GM23248 (cell line): ENCODE results near the gene BRD2. TPM values are rescaled to one million over a fixed set of nuclear protein-coding genes. Genes with fewer than 3 reads are reported as not detected.

Experiments
- DNase-seq: peaks from one replicate; pipeline ENCODE4 v3.0.0-alpha.2; 2015
- H2AFZ ChIP-seq: fragments of 200-600 bp; sonication (generic); 2 replicates; pipeline ENCODE4 v1.6.1; 2016; ENCODE audit warnings: antibody characterized with exemption
- H3F3A ChIP-seq: fragments of 200-600 bp; sonication (generic); 2 replicates; pipeline ENCODE4 v1.6.1; 2016; ENCODE audit warnings: mild to moderate bottlenecking, antibody characterized with exemption, mixed run types; ENCODE audit not compliant: insufficient read depth
- H3K27ac ChIP-seq: fragments of 200-600 bp; sonication (generic); 2 replicates; pipeline ENCODE4 v1.5.1; 2016; ENCODE audit warnings: mild to moderate bottlenecking
- H3K27me3 ChIP-seq: fragments of 200-600 bp; sonication (generic); replicated peaks from 2 replicates; pipeline ENCODE4 v1.6.1; 2016; ENCODE audit warnings: mild to moderate bottlenecking; ENCODE audit not compliant: insufficient read depth
- H3K36me3 ChIP-seq: fragments of 200-600 bp; sonication (generic); 2 replicates; pipeline ENCODE4 v1.6.1; 2016; ENCODE audit warnings: low read depth, mild to moderate bottlenecking
- H3K4me1 ChIP-seq: fragments of 200-600 bp; sonication (generic); 2 replicates; pipeline ENCODE4 v1.6.1; 2016; ENCODE audit warnings: mild to moderate bottlenecking; ENCODE audit not compliant: insufficient read depth
- H3K4me2 ChIP-seq: fragments of 200-600 bp; sonication (generic); one replicate; pipeline ENCODE4 v1.6.1; 2016; ENCODE audit warnings: mild to moderate bottlenecking; ENCODE audit not compliant: unreplicated experiment
- H3K4me3 ChIP-seq: fragments of 200-600 bp; sonication (generic); 2 replicates; pipeline ENCODE4 v1.5.1; 2016; ENCODE audit warnings: mild to moderate bottlenecking
- H3K79me2 ChIP-seq: fragments of 200-600 bp; sonication (generic); 2 replicates; pipeline ENCODE4 v1.6.1; 2016; ENCODE audit warnings: mild to moderate bottlenecking; ENCODE audit not compliant: insufficient read depth
- H3K9ac ChIP-seq: fragments of 200-600 bp; sonication (generic); 2 replicates; pipeline ENCODE4 v1.6.1; 2016; ENCODE audit warnings: mild to moderate bottlenecking
- H3K9me2 ChIP-seq: fragments of 200-600 bp; sonication (generic); 2 replicates; pipeline ENCODE4 v1.6.1; 2016; ENCODE audit warnings: mixed run types, mild to moderate bottlenecking, moderate library complexity; ENCODE audit not compliant: insufficient read depth
- H3K9me3 ChIP-seq: fragments of 200-600 bp; sonication (generic); one replicate; pipeline ENCODE4 v1.6.1; 2017; ENCODE audit warnings: low read depth
- H4K20me1 ChIP-seq: fragments of 200-600 bp; sonication (generic); 2 replicates; pipeline ENCODE4 v1.6.0; 2016; ENCODE audit not compliant: insufficient read depth
- EZH2 ChIP-seq: fragments of 200-600 bp; sonication (generic); IDR thresholded peaks from 2 replicates; pipeline ENCODE4 v1.6.1; 2018; ENCODE audit warnings: antibody characterized with exemption, mild to moderate bottlenecking; ENCODE audit not compliant: insufficient read depth, poor library complexity, severe bottlenecking
- EZH2phosphoT487 ChIP-seq: fragments of 200-600 bp; sonication (generic); IDR thresholded peaks from 2 replicates; pipeline ENCODE4 v1.6.1; 2018; ENCODE audit warnings: antibody characterized with exemption, moderate library complexity, mild to moderate bottlenecking, low read depth; ENCODE audit not compliant: insufficient read depth
- WGBS, 2 experiments: methylation state at CpG; one replicate each; pipeline ENCODE4 v1.1.6; 2015 to 2017; ENCODE audit warnings: low lambda C conversion rate in 2 of 2, low coverage in 1 of 2; ENCODE audit errors: missing lambda C conversion rate in 2 of 2; 5-methylcytosine and 5-hydroxymethylcytosine counted together
- in situ Hi-C: fragments of 300-500 bp; cut with MboI; formaldehyde crosslinking; loops from 2 replicates; pipeline ENCODE4 v1.15.0; 2020
- polyA plus RNA-seq: library from polyadenylated mRNA; unstranded; fragments of >200 nt; fragmentation: Nextera tagmentation; extraction: Ambion mirVana; gene quantifications from 2 replicates; pipeline ENCODE4 v1.2.1, GENCODE V29; 2016
- total RNA-seq: library from RNA; depleted of rRNA; stranded (reverse); fragments of >200 nt; shearing (Covaris generic); gene quantifications from 2 replicates; pipeline ENCODE4 v1.2.3, GENCODE V29; 2014

The BRD2 gene
- total and polyA plus RNA-seq, 2 experiments from 2014 or later: 85.4 to 105 TPM

DNA sequence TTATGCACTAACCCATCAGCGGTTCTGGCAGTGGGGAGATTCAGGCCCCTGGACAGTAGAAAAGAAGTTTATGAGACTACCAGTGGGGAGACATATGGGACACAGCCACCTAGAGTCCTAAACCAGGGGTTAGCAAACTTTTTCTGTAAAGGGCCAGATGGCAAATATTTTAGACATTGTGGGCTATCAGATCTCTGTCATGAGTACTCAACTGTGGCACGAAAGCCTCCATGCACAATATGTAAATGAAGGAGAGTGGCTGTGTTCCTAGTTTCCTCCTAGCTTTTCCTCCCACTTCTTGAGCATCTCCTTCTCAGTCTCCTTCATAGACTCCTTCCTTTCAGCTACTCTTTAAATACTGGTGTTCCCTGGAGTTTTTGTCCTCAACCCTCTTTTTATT, 12.2 kb upstream of the BRD2 start:
- peaks cover 4% of the 10 kb centered on the region; the same call in 1 of the 2 replicates for H3K4me1 ChIP-seq
- H3K27ac ChIP-seq: no peak overlapping the region
- no peak overlapping the region for H3K4me3 ChIP-seq
- H3K9ac ChIP-seq: no peak overlapping the region
- H3K79me2 ChIP-seq: peaks cover 6% of the 10 kb centered on the region
- no peaks in the 10 kb centered on the region for H4K20me1 ChIP-seq
- no peaks in the 10 kb centered on the region for H3K27me3 ChIP-seq
- no peaks in the 10 kb centered on the region for H3K9me2 ChIP-seq
- in situ Hi-C loops: no loop called here
- H3F3A ChIP-seq: 0 out of 2 replicates have a peak, but pooled peaks cover 12% of the 10 kb centered on the region
- no peak for DNase-seq
- TF ChIP-seq EZH2phosphoT487: no peak
- TF ChIP-seq EZH2: no peak
- no peaks in the 10 kb centered on the region for H3K36me3 ChIP-seq
- WGBS, 2 experiments: 92 to 98% methylated on average over 2 of the region's 2 CpGs
- H2AFZ ChIP-seq: no peak overlapping the region
- no peaks in the 10 kb centered on the region for H3K9me3 ChIP-seq
- H3K4me2 ChIP-seq: no peak overlapping the region

DNA sequence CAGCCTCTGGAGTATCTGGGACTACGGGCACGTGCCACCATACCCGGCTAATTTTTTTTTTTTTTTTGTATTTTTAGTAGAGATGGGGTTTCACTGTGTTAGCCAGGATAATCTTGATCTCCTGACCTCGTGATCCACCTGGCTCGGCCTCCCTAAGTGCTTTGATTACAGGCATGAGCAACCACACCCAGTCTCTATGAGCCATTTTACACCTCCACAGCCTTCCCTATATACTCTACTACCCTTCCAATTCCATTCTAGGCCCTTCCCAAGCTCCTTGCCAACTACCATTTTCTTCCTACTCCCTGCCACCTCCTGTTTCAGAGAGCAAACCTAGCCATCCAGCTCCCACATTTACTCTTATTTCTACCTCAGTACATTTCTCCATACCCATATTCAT, 7.8 kb upstream of the BRD2 start:
- in situ Hi-C loops: no loop called here
- no peaks in the 10 kb centered on the region for H3F3A ChIP-seq

DNA sequence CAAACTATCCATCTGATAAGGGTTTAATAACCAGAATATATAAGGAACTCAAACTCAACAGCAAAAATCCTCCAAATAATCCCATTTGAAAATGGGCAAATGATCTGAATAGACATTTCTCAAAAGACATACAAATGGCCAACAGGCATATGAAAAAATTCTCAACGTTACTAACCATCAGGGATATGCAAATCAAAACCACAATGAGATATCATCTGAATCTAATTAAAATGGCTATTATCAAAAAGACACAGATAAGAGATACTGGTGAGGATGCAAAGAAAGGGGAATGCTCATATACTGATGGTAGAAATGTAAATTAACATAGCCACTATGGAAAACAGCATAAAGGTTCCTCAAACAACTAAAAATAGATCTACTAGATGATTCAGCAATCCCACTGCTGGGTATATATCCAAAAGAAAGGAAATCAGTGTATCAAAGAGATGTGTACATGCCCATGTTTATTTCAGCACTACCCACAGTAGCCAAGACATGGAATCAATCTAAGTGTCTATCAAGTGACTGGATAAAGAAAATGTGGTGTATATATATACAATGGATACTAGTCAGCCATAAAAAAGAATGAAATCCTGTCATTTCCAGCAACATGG, 6.1 kb upstream of the BRD2 start:
- in situ Hi-C loops: no loop called here
- Histone ChIP-seq H3K9me3 (no peaks in the 10 kb centered on the region), H3K27me3 (no peaks in the 10 kb centered on the region), H3K36me3 (no peaks in the 10 kb centered on the region), H3K4me2 (no peak overlapping the region), H4K20me1 (no peaks in the 10 kb centered on the region), H2AFZ (no peak overlapping the region), H3K27ac (no peak overlapping the region), H3F3A (peaks cover 7% of the 10 kb centered on the region; the same call in 1 of the 2 replicates), H3K4me1 (peaks cover 19% of the 10 kb centered on the region), H3K4me3 (no peak overlapping the region), H3K9me2 (no peaks in the 10 kb centered on the region), H3K9ac (no peak overlapping the region), H3K79me2 (peaks cover 67% of the 10 kb centered on the region)
- WGBS, 2 experiments: 87% methylated on average over 1 of the region's 1 CpG
- DNase-seq: no peak
- no peak for TF ChIP-seq EZH2phosphoT487
- TF ChIP-seq EZH2: no peak

More for the DNA sequence above, 7.8 kb upstream of the BRD2 start:
- Histone ChIP-seq H3K27me3 (no peaks in the 10 kb centered on the region), H3K79me2 (peaks cover 50% of the 10 kb centered on the region), H3K27ac (no peak overlapping the region), H3K4me2 (no peak overlapping the region), H4K20me1 (no peaks in the 10 kb centered on the region), H3K4me1 (peaks cover 1% of the 10 kb centered on the region; the same call in 1 of the 2 replicates), H3K36me3 (no peaks in the 10 kb centered on the region), H3K9me2 (no peaks in the 10 kb centered on the region), H3K4me3 (no peak overlapping the region), H3K9ac (no peak overlapping the region), H3K9me3 (no peaks in the 10 kb centered on the region), H2AFZ (no peak overlapping the region)
- no peak for DNase-seq
- TF ChIP-seq EZH2phosphoT487: no peak
- no peak for TF ChIP-seq EZH2
- WGBS, 2 experiments: 97 to 98% methylated on average over 5 of the region's 5 CpGs

- Histone ChIP-seq H3K27ac (no peak overlapping the region), H3K4me3 (no peak overlapping the region), H3K36me3 (no peaks in the 10 kb centered on the region), H3K4me1 (peaks cover 20% of the 10 kb centered on the region), H3K79me2 (peaks cover 76% of the 10 kb centered on the region), H3K9ac (no peak overlapping the region), H2AFZ (no peak overlapping the region), H3K4me2 (no peak overlapping the region), H3K9me2 (no peaks in the 10 kb centered on the region), H3K27me3 (no peaks in the 10 kb centered on the region), H3F3A (peaks cover 12% of the 10 kb centered on the region; the same call in 1 of the 2 replicates), H3K9me3 (no peaks in the 10 kb centered on the region), H4K20me1 (no peaks in the 10 kb centered on the region)
- 95 to 100% methylated on average over 1 of the region's 1 CpG for WGBS, 2 experiments
- TF ChIP-seq EZH2: no peak
- TF ChIP-seq EZH2phosphoT487: no peak
- in situ Hi-C loops: no loop called here
- no peak for DNase-seq
Measured at GRCh38 chr6:32963866-32964265, 4.5 kb upstream of the BRD2 start.

GRCh38 chr6:32964776-32965175, 3.6 kb upstream of the BRD2 start:
- TF ChIP-seq EZH2phosphoT487: no peak
- no peak for TF ChIP-seq EZH2
- Histone ChIP-seq H4K20me1 (no peaks in the 10 kb centered on the region), H3K27me3 (no peaks in the 10 kb centered on the region), H3K79me2 (peaks cover 76% of the 10 kb centered on the region), H3K9me2 (no peaks in the 10 kb centered on the region), H3K9ac (no peak overlapping the region), H3K4me1 (peaks cover 20% of the 10 kb centered on the region), H3F3A (peaks cover 12% of the 10 kb centered on the region; the same call in 1 of the 2 replicates), H2AFZ (no peak overlapping the region), H3K4me3 (no peak overlapping the region), H3K36me3 (no peaks in the 10 kb centered on the region), H3K27ac (no peak overlapping the region), H3K4me2 (no peak overlapping the region), H3K9me3 (no peaks in the 10 kb centered on the region)
- in situ Hi-C loops: no loop called here
- no peak for DNase-seq
- 77 to 82% methylated on average over 5 of the region's 5 CpGs for WGBS, 2 experiments
